CD4-positive, alpha-beta memory T cell (primary cell): ENCODE results near the gene NFE2L1. TPM values are rescaled to one million over a fixed set of nuclear protein-coding genes. Genes with fewer than 3 reads are reported as not detected.
"Not testable (repeated sequence)": the region's sequence is repeated elsewhere in the genome, so short reads cannot be mapped to it uniquely, and the experiment has no call there.

ENCODE experiments used
- CTCF ChIA-PET: fragments of 350-600 bp; sonication (Branson Sonifier 250); formaldehyde crosslinking; loops from one replicate; lab custom pipeline; 2021; ENCODE audit warnings: inconsistent platforms; ENCODE audit not compliant: partially characterized antibody; lab: Charles Lee
- POLR2A ChIA-PET: fragments of 350-600 bp; sonication (Branson Sonifier 250); formaldehyde crosslinking; loops from one replicate; lab custom pipeline; 2021; ENCODE audit not compliant: partially characterized antibody; lab: Charles Lee
- DNase-seq, 5 donors: peaks; one replicate each; pipeline versions ENCODE4 v3.0.0 to v3.0.0-alpha.2; 2020 to 2022; ENCODE audit warnings: mixed read lengths in 1 of 5
- H3K27ac ChIP-seq: one replicate; pipeline ENCODE4 v1.7.0; 2013; ENCODE audit warnings: low read depth, low read length
- H3K27me3 ChIP-seq: 2 replicates; pipeline ENCODE4 v1.7.0; 2013; ENCODE audit warnings: mild to moderate bottlenecking, low read length, moderate library complexity; ENCODE audit not compliant: insufficient read depth
- H3K36me3 ChIP-seq: 2 replicates; pipeline ENCODE4 v1.7.0; 2013; ENCODE audit warnings: mild to moderate bottlenecking, low read length, moderate library complexity; ENCODE audit not compliant: insufficient read depth
- H3K4me1 ChIP-seq: 2 replicates; pipeline ENCODE4 v1.7.0; 2013; ENCODE audit warnings: mild to moderate bottlenecking, low read length, moderate library complexity; ENCODE audit not compliant: insufficient read depth
- H3K4me3 ChIP-seq, 2 donors: one replicate each; pipeline ENCODE4 v1.7.0; 2013; ENCODE audit warnings: low read length in 2 of 2, mild to moderate bottlenecking in 1 of 2
- H3K9me3 ChIP-seq, 2 donors: one replicate each; pipeline ENCODE4 v1.7.0; 2013; ENCODE audit warnings: low read length in 2 of 2, control low read depth in 1 of 2; ENCODE audit not compliant: control insufficient read depth in 1 of 2
- H3K27ac Mint-ChIP-seq, 7 donors: one replicate each; pipeline ENCODE4 v1.8.0; 2020 to 2021; ENCODE audit warnings: mixed read lengths in 7 of 7, mild to moderate bottlenecking in 6 of 7, inconsistent platforms in 3 of 7, moderate library complexity in 3 of 7
- H3K27me3 Mint-ChIP-seq, 2 donors: one replicate each; pipeline ENCODE4 v1.8.0; 2020 to 2021; ENCODE audit warnings: mixed read lengths in 2 of 2
- H3K36me3 Mint-ChIP-seq, 2 donors: one replicate each; pipeline ENCODE4 v1.8.0; 2020 to 2021; ENCODE audit warnings: mixed read lengths in 2 of 2, inconsistent platforms in 1 of 2, mild to moderate bottlenecking in 1 of 2
- H3K4me1 Mint-ChIP-seq, 4 donors: one replicate each; pipeline ENCODE4 v1.8.0; 2020 to 2021; ENCODE audit warnings: mixed read lengths in 4 of 4, mild to moderate bottlenecking in 1 of 4
- H3K4me3 Mint-ChIP-seq, 8 donors: one replicate each; pipeline ENCODE4 v1.8.0; 2020 to 2021; ENCODE audit warnings: mixed read lengths in 8 of 8, mild to moderate bottlenecking in 7 of 8, moderate library complexity in 6 of 8, inconsistent platforms in 3 of 8
- H3K9me3 Mint-ChIP-seq, 8 donors: one replicate each; pipeline ENCODE4 v1.8.0; 2020 to 2021; ENCODE audit warnings: mixed read lengths in 8 of 8, mild to moderate bottlenecking in 5 of 8, inconsistent platforms in 3 of 8, moderate library complexity in 1 of 8
- intact Hi-C: fragments of 100-400 bp; cut with micrococcal nuclease; formaldehyde crosslinking; loops from one replicate; pipeline ENCODE4 v1.15.1; 2023
- polyA plus RNA-seq, 2 donors: library from polyadenylated mRNA; unstranded; fragments of 300-500 nt; fragmentation: Illumina TruSeq; gene quantifications; one replicate each; pipeline ENCODE4 v1.2.3, GENCODE V29; 2021
- total RNA-seq, 2 experiments: library from RNA; stranded (reverse); gene quantifications; one replicate each; pipeline ENCODE4 v1.2.3, GENCODE V29; 2021

Gene NFE2L1, protein sequence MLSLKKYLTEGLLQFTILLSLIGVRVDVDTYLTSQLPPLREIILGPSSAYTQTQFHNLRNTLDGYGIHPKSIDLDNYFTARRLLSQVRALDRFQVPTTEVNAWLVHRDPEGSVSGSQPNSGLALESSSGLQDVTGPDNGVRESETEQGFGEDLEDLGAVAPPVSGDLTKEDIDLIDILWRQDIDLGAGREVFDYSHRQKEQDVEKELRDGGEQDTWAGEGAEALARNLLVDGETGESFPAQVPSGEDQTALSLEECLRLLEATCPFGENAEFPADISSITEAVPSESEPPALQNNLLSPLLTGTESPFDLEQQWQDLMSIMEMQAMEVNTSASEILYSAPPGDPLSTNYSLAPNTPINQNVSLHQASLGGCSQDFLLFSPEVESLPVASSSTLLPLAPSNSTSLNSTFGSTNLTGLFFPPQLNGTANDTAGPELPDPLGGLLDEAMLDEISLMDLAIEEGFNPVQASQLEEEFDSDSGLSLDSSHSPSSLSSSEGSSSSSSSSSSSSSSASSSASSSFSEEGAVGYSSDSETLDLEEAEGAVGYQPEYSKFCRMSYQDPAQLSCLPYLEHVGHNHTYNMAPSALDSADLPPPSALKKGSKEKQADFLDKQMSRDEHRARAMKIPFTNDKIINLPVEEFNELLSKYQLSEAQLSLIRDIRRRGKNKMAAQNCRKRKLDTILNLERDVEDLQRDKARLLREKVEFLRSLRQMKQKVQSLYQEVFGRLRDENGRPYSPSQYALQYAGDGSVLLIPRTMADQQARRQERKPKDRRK
- total RNA-seq: 10 to 100 TPM; 53.5 to 62.5 TPM
- polyA plus RNA-seq: 10 to 100 TPM in 1 of 2 donors, 1 to 10 TPM in 1; 2.9 to 16.2 TPM

DNA sequence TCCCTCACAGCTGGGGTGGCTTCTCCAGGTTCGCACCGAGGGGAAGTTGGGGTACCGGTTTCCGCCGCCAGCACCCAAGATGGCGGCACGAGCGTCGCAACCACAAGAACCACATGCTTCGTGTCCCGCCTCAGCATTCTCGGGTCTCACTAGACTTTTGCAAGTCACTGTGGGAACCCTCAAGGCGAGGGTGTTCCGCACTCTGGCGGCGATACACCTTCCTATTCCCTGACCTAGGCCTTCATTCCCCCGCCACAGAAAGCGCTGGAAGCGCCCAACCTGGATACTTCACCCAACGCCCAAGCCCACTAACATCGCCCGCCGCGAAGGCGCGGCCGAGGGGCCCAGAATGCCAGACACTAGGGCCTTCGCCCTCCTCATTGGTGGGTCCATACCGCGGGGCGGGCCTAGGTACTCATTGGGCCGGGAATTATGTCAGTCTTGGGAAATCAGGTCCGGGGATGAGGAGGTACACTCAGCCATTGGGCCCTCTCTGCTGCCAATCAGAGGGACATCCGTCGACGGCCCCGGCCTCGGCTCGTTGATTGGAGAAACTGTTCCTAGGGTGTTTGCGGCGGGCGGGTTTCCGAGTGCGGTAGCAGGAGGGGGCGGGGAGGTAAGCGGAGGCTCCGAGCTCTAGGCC is at the start of gene NFE2L1:
Gene NFE2L1 (plus strand): TSS at position 619 of the 643 bp plus-strand sequence. CDS start 2,760 bp downstream, outside the sequence.
- H3K9me3 ChIP-seq: no peaks in the 10 kb centered on the region
- peak within 1 kb of the TSS; percentile 94 to 99 (median 99) for H3K27ac Mint-ChIP-seq
- peaks cover 0 to 3% (median 0%) of the 10 kb centered on the region in 8 donors for H3K9me3 Mint-ChIP-seq
- peaks cover 25% of the 10 kb centered on the region for H3K36me3 ChIP-seq
- ChIA-PET POLR2A (interaction anchor here (1.0 to 3.7 kb wide), 17 partner anchors 10 to 845 kb away, joined by 3 to 52 read pairs (median 4); partner anchors contain the start of genes ATP5MC1, CBX1, CDK5RAP3 and COPZ2), CTCF (interaction anchor here (1.2 to 4.9 kb wide), 9 partner anchors 11 to 98 kb away, joined by 3 to 40 read pairs (median 6); no protein-coding TSS in a partner anchor)
- peak within 1 kb of the TSS; percentile 94 to 99 (median 96) for H3K4me3 Mint-ChIP-seq
- H3K36me3 Mint-ChIP-seq: peaks cover 16 to 32% of the 10 kb centered on the region in 2 donors
- no peaks in the 10 kb centered on the region for H3K27me3 Mint-ChIP-seq
- H3K4me3 ChIP-seq: peak within 1 kb of the TSS; percentile 86 to 88
- H3K27me3 ChIP-seq: no peaks in the 10 kb centered on the region
- peaks cover 54% of the 10 kb centered on the region for H3K4me1 ChIP-seq
- peak; percentile 98 to 100 (median 98) for DNase-seq
- intact Hi-C loops: loop anchor here (1.0 to 5.0 kb wide), 7 partner anchors 11 to 1144 kb away; partner anchors contain the start of genes ATP5MC1, CDK5RAP3, COPZ2 and SNX11
- peak within 1 kb of the TSS; percentile 76 for H3K27ac ChIP-seq
- peaks cover 29 to 69% (median 49%) of the 10 kb centered on the region in 4 donors for H3K4me1 Mint-ChIP-seq

DNA sequence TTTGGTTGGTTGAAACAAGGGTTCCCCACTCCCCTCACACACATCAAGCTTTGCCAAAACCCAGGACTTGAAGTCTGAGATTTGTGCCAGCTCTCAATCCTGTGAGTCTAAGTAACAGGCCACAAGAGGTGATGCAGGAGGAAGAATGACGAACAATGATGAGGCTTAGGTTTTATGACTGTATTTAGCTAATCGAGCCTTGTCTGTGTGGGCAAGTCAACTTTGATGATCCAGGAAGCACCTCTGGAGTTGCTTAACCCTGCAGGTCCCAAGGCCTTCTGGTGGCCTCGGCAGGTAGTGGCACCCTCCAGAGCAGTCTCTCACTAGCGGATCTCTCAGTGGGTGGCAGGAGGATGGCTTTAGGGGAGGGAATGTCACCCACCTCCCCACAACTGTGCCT is 48.6 kb upstream of the NFE2L1 start:
- DNase-seq: no peak
- no peak overlapping the region for H3K4me3 ChIP-seq
- Mint-ChIP-seq H3K4me3 (no peak overlapping the region), H3K4me1 (peaks cover 0 to 5% (median under 1%) of the 10 kb centered on the region in 4 donors), H3K9me3 (no peaks in the 10 kb centered on the region), H3K27ac (peak overlapping the region in 1 of 7 donors; percentile 85), H3K27me3 (peaks cover 5 to 10% of the 10 kb centered on the region in 2 donors), H3K36me3 (no peaks in the 10 kb centered on the region)
- POLR2A ChIA-PET: no interaction called here
- CTCF ChIA-PET: interaction anchor here (0.8 to 2.0 kb wide), 5 partner anchors 11 to 50 kb away, joined by 4 to 5 read pairs (median 4); partner anchors contain the start of gene CDK5RAP3
- intact Hi-C loops: no loop called here
- H3K9me3 ChIP-seq: no peaks in the 10 kb centered on the region
- H3K36me3 ChIP-seq: no peaks in the 10 kb centered on the region
- peaks cover 4% of the 10 kb centered on the region for H3K4me1 ChIP-seq
- H3K27me3 ChIP-seq: no peaks in the 10 kb centered on the region
- no peak overlapping the region for H3K27ac ChIP-seq

DNA sequence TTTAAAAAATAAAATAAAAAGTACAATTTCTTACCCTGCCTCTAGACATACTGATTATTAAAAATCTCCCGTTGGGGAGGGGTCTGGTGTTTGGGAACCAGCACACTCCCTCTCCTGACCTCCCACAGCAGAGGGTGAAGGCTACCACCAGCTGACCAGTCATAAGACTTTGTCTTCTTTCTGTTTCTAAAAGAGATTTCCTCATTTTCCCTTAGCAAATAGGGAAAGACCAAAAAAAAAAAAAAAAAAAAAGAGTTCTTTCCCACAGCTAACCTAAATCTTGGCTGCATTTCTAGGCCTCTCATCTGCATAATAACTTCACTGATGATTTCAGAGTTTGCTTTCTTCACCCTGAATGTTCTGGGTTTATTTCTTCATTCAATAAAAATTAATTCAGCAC is 47.0 kb upstream of the NFE2L1 start:
- Histone ChIP-seq H3K9me3 (no peaks in the 10 kb centered on the region), H3K27ac (no peak overlapping the region), H3K36me3 (no peaks in the 10 kb centered on the region), H3K27me3 (no peaks in the 10 kb centered on the region), H3K4me1 (peaks cover 4% of the 10 kb centered on the region), H3K4me3 (no peak overlapping the region)
- no peak for DNase-seq
- H3K4me1 Mint-ChIP-seq: peaks cover 0 to 5% (median under 1%) of the 10 kb centered on the region in 4 donors
- ChIA-PET CTCF (interaction anchor here (1.4 to 2.0 kb wide), 2 partner anchors 10 to 51 kb away, joined by 4 to 5 read pairs; no protein-coding TSS in a partner anchor), POLR2A (no interaction called here)
- H3K9me3 Mint-ChIP-seq: no peaks in the 10 kb centered on the region
- H3K4me3 Mint-ChIP-seq: no peak overlapping the region
- intact Hi-C loops: no loop called here
- peaks cover 5 to 17% of the 10 kb centered on the region in 2 donors for H3K27me3 Mint-ChIP-seq
- no peaks in the 10 kb centered on the region for H3K36me3 Mint-ChIP-seq
- no peak overlapping the region for H3K27ac Mint-ChIP-seq

DNA sequence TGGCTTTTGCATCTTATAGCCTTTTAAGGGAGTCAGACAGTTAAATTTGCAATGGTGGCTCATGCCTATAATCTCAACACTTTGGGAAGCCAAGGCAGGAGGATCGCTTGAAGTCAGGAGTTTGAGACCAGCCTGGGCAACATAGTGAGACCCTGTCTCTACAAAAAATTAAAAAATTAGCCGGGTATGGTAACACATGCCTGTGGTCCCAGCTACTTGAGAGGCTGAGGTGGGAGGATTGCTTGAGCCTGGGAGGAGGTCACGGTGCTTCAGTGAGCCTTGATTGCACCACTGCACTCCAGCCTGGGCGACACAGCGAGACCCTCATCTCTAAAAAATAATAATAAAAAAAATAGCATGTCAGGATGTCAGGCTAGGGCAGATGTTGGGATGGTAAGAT is 46.5 kb upstream of the NFE2L1 start:
- POLR2A ChIA-PET, H3K4me1 Mint-ChIP-seq, H3K4me3 Mint-ChIP-seq, H3K27ac ChIP-seq, intact Hi-C loops, H3K9me3 ChIP-seq, H3K36me3 ChIP-seq, H3K9me3 Mint-ChIP-seq, H3K27ac Mint-ChIP-seq, DNase-seq, H3K27me3 ChIP-seq, H3K4me1 ChIP-seq, H3K4me3 ChIP-seq, H3K36me3 Mint-ChIP-seq: not testable (repeated sequence)
- CTCF ChIA-PET: interaction anchor here (1.4 kb wide), 1 partner anchor 9 kb away, joined by 4 read pairs; no protein-coding TSS in a partner anchor
- H3K27me3 Mint-ChIP-seq: peaks cover 5 to 16% of the 10 kb centered on the region in 2 donors

DNA sequence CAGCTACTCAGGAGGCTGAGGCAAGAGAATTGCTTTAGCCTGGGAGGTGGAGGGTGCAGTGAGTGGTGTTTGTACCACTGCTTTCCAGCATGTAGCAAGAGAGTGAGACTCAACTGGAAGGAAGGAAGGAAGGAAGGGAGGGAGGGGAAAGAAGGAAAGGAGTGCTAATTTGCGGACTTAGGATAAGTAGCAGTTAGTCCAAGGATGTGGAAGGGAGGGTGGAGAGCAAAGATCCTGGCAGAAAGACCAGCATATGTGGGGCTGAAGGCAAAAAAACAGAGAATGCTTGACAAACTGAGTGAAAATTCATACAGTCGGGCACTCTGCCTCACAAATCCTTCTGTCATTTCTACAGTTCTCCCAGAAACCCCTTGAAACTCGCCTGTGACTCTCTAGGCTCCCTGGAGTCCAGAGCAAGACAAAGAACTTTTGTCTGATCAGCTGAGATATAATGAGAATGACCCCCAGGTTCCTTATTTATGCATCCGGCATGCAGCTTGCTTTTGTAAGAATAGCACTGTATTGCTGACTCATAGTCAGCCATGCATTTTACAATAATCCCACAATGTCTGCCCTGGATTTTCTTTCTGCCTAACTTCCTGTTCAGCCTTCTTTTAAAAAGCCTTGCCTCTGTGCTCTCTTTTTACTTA is 45.8 kb upstream of the NFE2L1 start:
- intact Hi-C loops: no loop called here
- peaks cover 4% of the 10 kb centered on the region for H3K4me1 ChIP-seq
- H3K36me3 ChIP-seq: no peaks in the 10 kb centered on the region
- H3K27me3 Mint-ChIP-seq: peaks cover 5 to 20% of the 10 kb centered on the region in 2 donors
- H3K9me3 ChIP-seq: no peaks in the 10 kb centered on the region
- H3K36me3 Mint-ChIP-seq: no peaks in the 10 kb centered on the region
- no peak overlapping the region for H3K27ac ChIP-seq
- peaks cover 0 to 5% (median under 1%) of the 10 kb centered on the region in 4 donors for H3K4me1 Mint-ChIP-seq
- CTCF ChIA-PET: interaction anchor here (0.6 to 1.4 kb wide), 2 partner anchors 9 to 634 kb away, joined by 4 read pairs; no protein-coding TSS in a partner anchor
- H3K4me3 ChIP-seq: no peak overlapping the region
- no peak overlapping the region for H3K27ac Mint-ChIP-seq
- H3K9me3 Mint-ChIP-seq: no peaks in the 10 kb centered on the region
- DNase-seq: no peak
- no peak overlapping the region for H3K4me3 Mint-ChIP-seq
- H3K27me3 ChIP-seq: no peaks in the 10 kb centered on the region
- POLR2A ChIA-PET: no interaction called here

- no peaks in the 10 kb centered on the region for H3K36me3 ChIP-seq
- peaks cover 4% of the 10 kb centered on the region for H3K4me1 ChIP-seq
- H3K27me3 ChIP-seq: no peaks in the 10 kb centered on the region
- Mint-ChIP-seq H3K27me3 (peaks cover 5 to 20% of the 10 kb centered on the region in 2 donors), H3K36me3 (no peaks in the 10 kb centered on the region), H3K4me1 (peaks cover 0 to 5% (median under 1%) of the 10 kb centered on the region in 4 donors), H3K9me3 (no peaks in the 10 kb centered on the region), H3K4me3 (no peak overlapping the region), H3K27ac (no peak overlapping the region)
- H3K9me3 ChIP-seq: no peaks in the 10 kb centered on the region
- DNase-seq: no peak
- ChIA-PET CTCF (interaction anchor here (0.6 kb wide), 1 partner anchor 634 kb away, joined by 4 read pairs; no protein-coding TSS in a partner anchor), POLR2A (no interaction called here)
- H3K27ac ChIP-seq: no peak overlapping the region
- H3K4me3 ChIP-seq: no peak overlapping the region
- intact Hi-C loops: no loop called here
Observed at GRCh38 chr17:48002916-48003416, 45.2 kb upstream of the NFE2L1 start.
